ENCODE measurements around the gene PRR14L.
"Not testable (repeated sequence)": the region's sequence is repeated elsewhere in the genome, so short reads cannot be mapped to it uniquely, and the experiment has no call there.

PRR14L gene

GRCh38 chr22:31749636-31750364 is at the start of gene PRR14L:
PRR14L (minus strand) TSS chr22:31750132; CDS start chr22:31738860, 11,272 bp downstream.
- peak; percentile 98 for DNase-seq

GRCh38 chr22:31799358-31799757 is 49.4 kb upstream of the PRR14L start:
- not testable (repeated sequence) for DNase-seq

DNA sequence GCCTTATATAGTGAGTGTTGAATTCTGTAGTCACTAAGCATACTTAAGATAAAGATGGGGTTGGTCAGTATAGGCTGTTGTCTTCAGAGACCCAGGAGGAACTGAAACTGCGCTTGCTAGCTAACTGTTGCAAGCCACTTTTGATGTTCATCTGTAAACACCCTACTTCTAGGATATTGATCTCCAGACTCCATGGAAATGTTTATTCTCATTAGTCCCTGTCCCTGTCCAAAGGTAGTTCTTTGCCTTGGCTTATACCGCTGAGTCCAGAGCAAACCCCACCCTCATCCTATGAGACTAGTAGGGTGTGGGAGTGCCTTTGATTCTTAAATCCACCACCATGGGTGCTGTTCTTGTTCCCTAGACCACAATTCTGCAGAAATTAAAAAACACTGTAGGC is 40.3 kb upstream of the PRR14L start:
- no peak for DNase-seq

DNA sequence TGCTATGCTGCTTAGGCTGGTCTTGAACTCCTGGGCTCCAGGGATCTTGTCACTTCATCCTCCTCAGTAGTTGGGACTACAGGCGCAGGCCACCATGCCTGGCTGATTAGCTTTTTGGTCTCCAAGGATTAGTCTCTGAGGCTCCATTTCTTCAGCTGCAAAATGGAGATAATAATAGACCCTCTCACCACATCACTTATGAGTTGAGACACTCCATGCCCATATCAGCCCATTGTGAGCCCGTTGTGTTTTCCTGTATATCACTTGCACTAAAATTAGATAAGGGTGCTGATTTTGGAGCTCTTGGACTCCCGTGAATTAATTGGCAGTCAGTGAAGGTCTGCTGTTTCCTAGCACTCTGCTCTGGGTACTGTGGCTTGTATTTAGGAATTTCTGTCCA is 39.9 kb upstream of the PRR14L start:
- no peak for DNase-seq

DNA sequence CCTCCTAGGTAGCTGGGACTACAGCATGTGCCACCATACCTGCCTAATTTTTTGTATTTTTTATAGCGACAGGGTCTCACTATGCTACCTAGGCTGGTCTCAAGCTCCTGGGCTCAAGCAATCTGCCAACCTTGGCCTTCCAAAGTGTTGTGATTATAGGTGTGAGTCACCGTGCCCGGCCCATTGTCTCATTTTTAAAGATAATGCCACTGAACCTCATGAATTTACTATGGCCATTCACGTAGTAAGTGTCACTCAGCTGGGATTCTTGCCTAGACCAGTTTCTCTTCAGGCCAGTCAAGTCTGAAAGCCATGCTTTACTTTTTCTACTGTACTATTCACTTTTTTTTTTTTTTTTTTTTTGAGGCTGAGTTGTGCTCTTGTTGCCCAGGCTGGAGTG is 26.3 kb upstream of the PRR14L start:
- DNase-seq = no peak

GRCh38 chr22:31773416-31773815 is 23.5 kb upstream of the PRR14L start:
- no peak for DNase-seq

DNA sequence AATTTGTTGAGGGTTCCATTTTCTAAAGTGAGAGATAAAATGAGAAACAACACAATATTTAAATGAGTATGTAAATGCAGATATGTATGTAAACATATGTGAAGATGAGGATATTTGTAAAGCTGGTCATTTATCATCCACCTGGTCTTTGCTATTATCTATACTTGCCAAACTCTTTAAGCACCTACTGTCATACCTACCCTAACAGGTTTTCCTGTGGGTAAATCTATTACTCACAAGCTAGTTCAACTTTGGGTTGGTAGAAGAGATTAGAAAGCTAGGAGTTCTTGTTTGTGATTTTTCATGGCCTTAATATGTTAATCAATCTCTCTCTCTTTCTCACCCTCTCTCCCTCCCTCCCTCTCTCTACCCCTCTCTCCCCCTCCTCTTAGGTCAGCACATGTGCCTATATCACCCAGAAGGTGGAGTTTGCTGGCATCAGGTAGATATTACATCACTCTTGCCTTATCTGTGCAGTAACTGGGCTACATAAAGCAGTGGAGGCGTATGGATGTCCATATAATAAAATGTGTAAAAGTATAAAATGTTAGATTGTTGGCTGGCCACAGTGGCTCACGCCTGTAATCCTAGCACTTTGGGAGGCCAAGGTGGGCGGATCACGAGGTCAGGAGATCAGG is 18.6 kb upstream of the PRR14L start:
- DNase-seq = no peak

- DNase-seq = no peak
Observed at GRCh38 chr22:31764785-31765184, 14.9 kb upstream of the PRR14L start.

- DNase-seq = not testable (repeated sequence)
Observed at GRCh38 chr22:31758860-31759259, 8.9 kb upstream of the PRR14L start.

DNA sequence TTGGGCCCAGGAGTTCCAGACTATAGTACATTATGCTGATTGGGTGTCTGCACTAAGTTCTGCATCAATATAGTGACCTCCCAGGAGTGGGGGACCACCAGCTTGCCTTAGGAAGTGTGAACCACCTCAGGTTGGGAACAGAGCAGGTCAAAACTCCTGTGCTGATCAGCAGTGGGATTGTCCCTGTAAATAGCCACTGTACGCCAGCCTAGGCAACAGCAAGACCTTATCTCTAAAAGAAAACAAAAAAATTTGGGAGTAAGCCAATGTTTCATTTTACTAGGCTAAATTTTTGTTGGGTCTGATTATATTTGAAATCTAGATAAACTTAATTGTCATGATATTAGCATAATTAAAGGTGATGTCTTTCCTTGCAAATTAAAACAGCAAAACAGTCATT is 7.3 kb upstream of the PRR14L start:
- DNase-seq = no peak

DNA sequence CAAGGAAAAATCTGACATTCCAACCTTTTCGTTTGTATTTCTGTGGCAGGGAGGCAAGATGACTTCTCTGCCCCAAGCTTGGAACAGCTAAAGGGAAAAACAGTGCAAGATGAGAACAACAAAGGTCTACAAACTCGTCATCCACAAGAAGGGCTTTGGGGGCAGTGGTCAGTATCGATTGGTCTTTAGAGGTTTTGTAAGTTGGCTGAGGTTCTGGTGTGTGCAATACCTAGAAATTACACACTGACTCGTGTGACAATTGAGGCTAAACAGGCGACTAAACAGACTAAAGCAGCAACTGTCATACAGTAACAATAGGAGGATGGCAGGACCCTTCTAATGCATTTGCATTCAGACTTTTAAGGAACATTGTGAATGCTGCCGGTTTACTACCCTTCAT is 4.9 kb upstream of the PRR14L start:
- no peak for DNase-seq

DNA sequence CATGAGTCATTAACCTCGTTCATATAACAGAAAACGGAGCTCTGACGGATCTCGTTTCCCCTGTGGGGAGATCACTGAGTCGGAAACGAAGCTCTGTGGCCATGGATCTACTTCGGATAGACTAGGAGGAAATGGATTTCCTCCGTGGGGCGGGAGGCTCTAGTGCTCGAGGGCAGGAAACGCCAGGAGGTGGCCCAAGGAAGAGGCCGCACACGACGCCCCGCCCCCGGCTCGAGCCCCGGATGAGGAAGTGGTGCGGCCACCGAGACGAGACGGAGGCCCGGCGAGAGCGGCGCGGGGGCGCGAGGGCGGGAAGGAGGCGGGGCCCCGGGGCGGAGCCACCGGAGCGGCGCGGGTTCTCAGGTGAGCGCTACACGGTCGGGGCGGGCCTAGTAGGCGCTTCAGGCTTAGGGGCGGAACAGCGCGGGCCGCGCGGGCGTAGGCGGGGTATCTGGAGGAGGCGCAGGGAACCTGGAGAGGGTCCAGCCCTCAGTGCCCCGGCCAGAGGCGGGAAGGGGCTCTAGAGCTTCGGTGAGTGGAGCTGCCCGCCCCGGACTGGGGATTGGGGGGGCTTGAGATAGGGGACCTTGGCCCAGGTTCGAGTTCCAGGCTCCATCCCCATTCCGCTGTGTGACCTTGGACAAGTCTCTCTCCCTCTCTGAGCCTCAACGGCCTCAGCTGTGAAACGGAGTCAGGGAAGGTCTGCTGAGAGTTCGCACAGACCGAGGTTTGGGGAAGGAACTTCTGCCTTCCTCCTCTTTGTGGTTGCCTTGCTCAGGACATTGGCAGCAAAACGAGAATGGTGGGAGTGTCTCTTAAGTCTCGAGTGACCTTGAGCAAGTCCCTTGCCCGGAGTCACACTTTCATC is 3.9 kb upstream of the PRR14L start, which contains the start of gene DEPDC5:
Gene DEPDC5 (plus strand): TSS at position 386 of the 868 bp plus-strand sequence. CDS start 903 bp downstream, outside the sequence.
- DNase-seq = peak; percentile 95

- DNase-seq = no peak
Observed at GRCh38 chr22:31753005-31753633, 3.2 kb upstream of the PRR14L start.

DNA sequence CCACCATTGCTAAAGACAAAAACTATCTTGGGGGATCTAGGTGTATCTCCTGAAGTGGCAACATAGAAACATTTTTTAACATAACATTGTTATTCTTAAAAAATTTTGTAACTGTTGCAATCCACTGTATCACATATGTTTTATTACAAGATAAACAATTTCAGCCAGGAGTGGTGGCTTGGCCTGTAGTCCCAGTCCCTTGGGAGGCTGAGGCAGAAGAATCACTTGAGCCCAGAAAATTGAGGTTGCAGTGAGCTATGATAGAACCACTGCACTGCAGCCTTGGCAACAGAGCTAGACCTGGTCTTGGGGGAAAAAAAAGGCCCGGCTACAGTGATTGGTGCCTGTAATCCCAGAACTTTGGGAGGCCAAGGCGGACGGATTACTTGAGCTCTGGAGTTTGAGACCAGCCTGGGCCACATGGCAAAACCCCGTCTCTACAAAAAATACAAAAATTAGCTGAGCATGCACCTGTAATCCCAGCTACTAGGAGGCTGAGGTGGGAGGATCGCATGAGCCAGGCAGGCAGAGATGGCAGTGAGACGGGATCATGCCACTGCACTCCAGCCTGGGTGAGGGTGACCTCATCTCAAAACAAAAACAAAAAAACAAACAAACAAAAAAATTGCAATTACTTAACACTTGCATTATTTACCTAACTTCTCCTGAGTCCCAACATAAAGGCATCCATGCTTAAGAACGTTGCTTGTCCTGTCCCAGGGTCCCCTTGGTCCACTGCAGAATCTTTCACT is 2.3 kb upstream of the PRR14L start:
- no peak for DNase-seq

DNA sequence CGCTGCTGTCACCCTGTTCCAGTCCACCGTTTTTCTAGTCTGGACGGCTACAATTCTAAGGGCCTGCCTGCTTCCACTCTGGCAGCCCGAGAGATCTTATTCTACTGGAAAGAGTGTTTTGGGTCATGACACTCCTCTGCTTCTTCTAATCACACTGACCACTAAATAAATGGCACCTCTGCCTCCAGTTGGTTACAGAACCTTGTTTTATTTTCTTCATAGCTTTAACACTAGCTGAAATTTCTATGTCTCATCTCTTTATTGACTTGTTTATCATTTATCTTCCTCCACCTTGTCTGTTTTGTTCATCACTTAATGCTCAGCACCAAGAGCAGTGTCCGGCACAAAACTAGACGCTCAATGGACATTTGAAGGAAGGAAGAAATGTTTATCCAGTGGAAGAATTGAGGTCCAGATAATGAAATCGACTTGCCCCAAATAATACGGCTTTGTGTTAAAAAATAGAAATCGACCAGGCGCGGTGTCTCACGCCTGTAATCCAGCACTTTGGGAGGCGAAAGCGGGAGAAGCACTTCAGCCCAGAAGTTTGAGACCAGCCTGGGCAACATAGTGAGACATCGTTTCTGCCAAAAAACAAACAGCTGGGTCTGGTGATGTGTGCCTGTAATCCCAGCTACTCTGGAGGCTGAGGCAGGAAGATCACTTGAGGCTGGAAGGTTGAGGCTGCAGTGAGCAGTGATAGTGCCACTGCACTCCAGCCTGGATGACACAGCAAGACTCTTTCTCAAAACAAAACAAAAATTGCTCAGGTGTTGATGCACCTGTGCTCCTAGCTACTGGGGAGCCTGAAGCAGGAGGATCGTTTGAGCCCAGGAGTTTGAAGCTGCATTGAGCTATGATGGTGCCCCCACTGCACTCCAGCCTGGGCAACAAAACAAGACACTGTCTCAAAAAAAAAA is 693 bp upstream of the PRR14L start:
- no peak for DNase-seq

GRCh38 chr22:31748490-31748889 is 1.4 kb downstream of the PRR14L start:
- no peak for DNase-seq

DNA sequence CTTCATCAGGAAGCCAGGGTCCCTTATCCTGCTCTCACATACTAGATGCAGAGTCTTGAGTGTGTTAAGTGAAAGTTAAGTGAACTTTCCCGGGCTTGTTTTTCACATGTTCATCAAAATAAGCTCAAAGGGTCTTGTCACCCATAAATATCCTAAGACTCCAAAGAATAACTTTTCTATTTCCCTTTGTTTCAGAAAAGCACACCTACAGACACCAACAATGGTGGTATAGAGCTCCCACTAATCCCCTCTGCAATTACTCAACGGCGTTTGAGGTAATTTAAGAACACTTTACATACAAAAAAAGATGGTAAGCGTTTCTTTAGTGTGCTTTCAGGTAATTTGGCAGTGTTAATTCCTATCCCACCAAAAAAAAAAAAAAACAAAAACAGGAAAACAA is 2.5 kb downstream of the PRR14L start:
- DNase-seq = no peak

GRCh38 chr22:31743871-31744270 is 6.1 kb downstream of the PRR14L start:
- DNase-seq = no peak

- DNase-seq = no peak
Observed at GRCh38 chr22:31742682-31743081, 7.2 kb downstream of the PRR14L start.

DNA sequence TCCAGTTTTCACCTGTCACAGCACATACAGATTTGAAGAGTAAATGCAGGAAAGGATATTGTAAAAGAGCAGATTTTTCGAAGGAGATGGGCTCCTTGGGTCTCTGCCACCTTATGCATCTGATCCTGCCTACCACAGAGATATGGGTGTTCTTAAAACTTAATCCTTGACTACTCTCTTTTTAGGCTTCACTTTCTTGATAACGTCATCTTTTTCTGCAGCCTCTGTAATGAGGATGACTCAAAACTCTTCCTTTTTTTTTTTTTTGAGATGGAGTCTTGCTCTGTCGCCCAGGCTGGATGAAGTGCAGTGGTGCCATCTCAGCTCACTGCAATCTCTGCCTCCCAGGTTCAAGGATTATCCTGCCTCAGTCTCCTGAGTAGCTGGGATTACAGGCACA is 7.8 kb downstream of the PRR14L start:
- no peak for DNase-seq

DNA sequence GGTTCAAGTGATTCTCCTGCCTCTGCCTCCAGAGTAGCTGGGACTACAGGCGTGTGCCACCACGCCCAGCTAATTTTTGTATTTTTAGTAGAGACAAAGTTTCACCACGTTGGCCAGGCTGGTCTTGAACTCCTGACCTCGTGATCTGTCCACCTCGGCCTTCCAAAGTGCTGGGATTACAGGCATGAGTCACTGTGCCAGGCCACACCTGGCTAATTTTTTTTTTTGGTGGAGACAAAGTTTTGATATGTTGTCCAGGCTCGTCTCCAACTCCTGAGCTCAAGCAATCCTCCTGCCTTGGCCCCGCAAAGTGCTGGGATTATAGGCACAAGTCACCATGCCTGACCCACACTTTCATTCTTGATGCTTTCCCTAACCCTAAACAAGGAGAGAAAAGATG is 9.6 kb downstream of the PRR14L start:
- not testable (repeated sequence) for DNase-seq
